ENCODE measurements around the gene LILRB4.
"Not testable (repeated sequence)": the region's sequence is repeated elsewhere in the genome, so short reads cannot be mapped to it uniquely, and the experiment has no call there.

- not testable (repeated sequence) for TF ChIP-seq CTCF (conservative IDR thresholded peaks at IDR 0.05; ENCODE audit: low read length); EZH2phosphoT487 (IDR thresholded peaks at IDR 0.05; ENCODE audit: borderline replicate concordance, low read depth, low read length)
These were observed 32.5 kb upstream of the LILRB4 start, which contains the start of gene LILRB1 for GRCh38 chr19:54630262-54630661.
